ENCODE measurements around the gene STXBP2.

- no peak for TF ChIP-seq CTCF (IDR thresholded peaks at IDR 0.05)
- TF ChIP-seq ZFX (IDR thresholded peaks at IDR 0.05; ENCODE audit: borderline replicate concordance), result no peak
These were observed 50.3 kb downstream of the STXBP2 start for GRCh38 chr19:7687177-7687576.

All from 22Rv1 (cell line).